B cell (primary cell): ENCODE results near the gene BCL2. TPM values are rescaled to one million over a fixed set of nuclear protein-coding genes. Genes with fewer than 3 reads are reported as not detected.
A peak's percentile ranks its signal among the peaks of the same experiment; 100 is the strongest.
"Not testable (repeated sequence)": the region's sequence is repeated elsewhere in the genome, so short reads cannot be mapped to it uniquely, and the experiment has no call there.

Source experiments
- ATAC-seq: fragments of 200-7000 bp; cut with Tn5 transposase; one replicate; pipeline ENCODE4 v1.10.0; 2021; ENCODE audit warnings: low read depth, mild to moderate bottlenecking, moderate number of reproducible peaks, moderate library complexity
- CTCF ChIA-PET: fragments of 350-600 bp; sonication (Branson Sonifier 250); formaldehyde crosslinking; loops from one replicate; lab custom pipeline; 2021; ENCODE audit warnings: antibody characterized with exemption, inconsistent platforms; lab: Charles Lee
- POLR2A ChIA-PET: fragments of 350-600 bp; sonication (Branson Sonifier 250); formaldehyde crosslinking; loops from one replicate; lab custom pipeline; 2021; ENCODE audit warnings: antibody characterized with exemption; lab: Charles Lee
- DNase-seq: peaks from one replicate; pipeline ENCODE4 v3.0.0; 2013
- H2AFZ ChIP-seq: 2 replicates; pipeline ENCODE4 v1.6.1; 2012; ENCODE audit warnings: mild to moderate bottlenecking, low read depth, low read length; ENCODE audit not compliant: insufficient read depth, poor library complexity, severe bottlenecking
- H3K27ac ChIP-seq, 2 donors: 1 replicate in 1 of 2; 2 replicates in 1 of 2; pipeline ENCODE4 v1.5.1; 2012 to 2013; ENCODE audit warnings: low read length in 2 of 2, mild to moderate bottlenecking in 2 of 2, moderate library complexity in 1 of 2
- H3K27me3 ChIP-seq, 4 experiments: fragments of 200-600 bp in 1 of 4; sonication (generic) in 1 of 4; replicated peaks in 1 of 4; 1 replicate in 2 of 4; 2 replicates in 2 of 4; pipeline versions ENCODE4 v1.6.1 to v1.7.0; 2013 to 2016; ENCODE audit warnings: low read length in 3 of 4, mild to moderate bottlenecking in 2 of 4, mixed read lengths in 1 of 4, moderate library complexity in 1 of 4; ENCODE audit not compliant: insufficient read depth in 4 of 4, control insufficient read depth in 3 of 4; ENCODE audit errors: control extremely low read depth in 1 of 4
- H3K36me3 ChIP-seq, 2 experiments: replicated peaks in 1 of 2; 1 replicate in 1 of 2; 2 replicates in 1 of 2; pipeline versions ENCODE4 v1.6.1 to v1.7.1; 2013; ENCODE audit warnings: low read length in 1 of 2; ENCODE audit not compliant: insufficient read depth in 2 of 2, control insufficient read depth in 1 of 2; ENCODE audit errors: control extremely low read depth in 1 of 2, extremely low read depth in 1 of 2
- H3K4me1 ChIP-seq, 2 donors: fragments of 200-600 bp in 1 of 2; sonication (generic) in 1 of 2; 1 replicate in 1 of 2; 2 replicates in 1 of 2; pipeline versions ENCODE4 v1.5.1 to v1.6.1; 2013 to 2017; ENCODE audit warnings: low read length in 2 of 2; ENCODE audit not compliant: control insufficient read depth in 2 of 2, insufficient read depth in 2 of 2
- H3K4me2 ChIP-seq: replicated peaks from 2 replicates; pipeline ENCODE3; 2012; ENCODE audit warnings: mild to moderate bottlenecking, low read depth, low read length; ENCODE audit not compliant: poor library complexity, severe bottlenecking
- H3K4me3 ChIP-seq, 5 experiments: fragments of 200-600 bp in 1 of 5; sonication (generic) in 1 of 5; 1 replicate in 3 of 5; 2 replicates in 2 of 5; pipeline versions ENCODE4 v1.5.1 to v1.7.0; 2011 to 2016; ENCODE audit warnings: low read length in 4 of 5, mild to moderate bottlenecking in 4 of 5, low read depth in 2 of 5, control low read depth in 1 of 5, moderate library complexity in 1 of 5; ENCODE audit not compliant: insufficient read depth in 1 of 5; ENCODE audit errors: control extremely low read depth in 1 of 5, extremely low read depth in 1 of 5
- H3K79me2 ChIP-seq: fragments of 200-600 bp; sonication (generic); one replicate; pipeline ENCODE4 v1.6.0; 2016; ENCODE audit warnings: low read length; ENCODE audit not compliant: control insufficient read depth, insufficient read depth
- H3K9ac ChIP-seq: fragments of 200-600 bp; sonication (generic); 2 replicates; pipeline ENCODE4 v1.6.1; 2017; ENCODE audit warnings: mild to moderate bottlenecking, low read length, moderate library complexity
- H3K9me3 ChIP-seq, 3 donors: one replicate each; pipeline versions ENCODE4 v1.6.1 to v1.7.1; 2013; ENCODE audit warnings: low read length in 2 of 3; ENCODE audit not compliant: control insufficient read depth in 2 of 3, insufficient read depth in 1 of 3; ENCODE audit errors: control extremely low read depth in 1 of 3
- H4K20me1 ChIP-seq: 2 replicates; pipeline ENCODE4 v1.6.0; 2012; ENCODE audit warnings: mild to moderate bottlenecking, low read length; ENCODE audit not compliant: insufficient read depth, control insufficient read depth, poor library complexity, severe bottlenecking
- H3K27ac Mint-ChIP-seq: one replicate; pipeline ENCODE4 v1.8.0; 2021; ENCODE audit warnings: mixed read lengths
- H3K27me3 Mint-ChIP-seq: one replicate; pipeline ENCODE4 v1.8.0; 2021; ENCODE audit warnings: mixed read lengths
- H3K4me1 Mint-ChIP-seq: one replicate; pipeline ENCODE4 v1.8.0; 2021; ENCODE audit warnings: mixed read lengths
- H3K4me3 Mint-ChIP-seq: one replicate; pipeline ENCODE4 v1.8.0; 2021; ENCODE audit warnings: mixed read lengths
- H3K9me3 Mint-ChIP-seq: one replicate; pipeline ENCODE4 v1.8.0; 2022; ENCODE audit warnings: mixed read lengths; ENCODE audit not compliant: insufficient read depth
- CTCF ChIP-seq: fragments of 200-600 bp; IDR thresholded peaks from one replicate; pipeline ENCODE4 v1.8.0; 2022; ENCODE audit warnings: antibody characterized with exemption, mild to moderate bottlenecking
- EZH2 ChIP-seq: IDR thresholded peaks from 2 replicates; pipeline ENCODE4 v1.6.1; 2012; ENCODE audit warnings: borderline replicate concordance, low read depth, mild to moderate bottlenecking, moderate library complexity, low read length; ENCODE audit not compliant: insufficient read depth, poor library complexity, severe bottlenecking
- WGBS: methylation state at CpG from one replicate; pipeline ENCODE4 v1.1.5; 2013; ENCODE audit warnings: missing lambda C conversion rate; ENCODE audit not compliant: insufficient coverage; 5-methylcytosine and 5-hydroxymethylcytosine counted together
- intact Hi-C: fragments of 100-400 bp; cut with micrococcal nuclease; formaldehyde crosslinking; loops from one replicate; pipeline ENCODE4 v1.10.0; 2022
- polyA plus RNA-seq: library from polyadenylated mRNA; depleted of rRNA; stranded (reverse); fragments of >200 nt; gene quantifications from 2 replicates; pipeline ENCODE4 v1.2.3, GENCODE V29; 2012
- total RNA-seq, 2 donors: library from RNA; stranded (reverse); fragments of 120-200 nt in 1 of 2; gene quantifications; 1 replicate in 1 of 2; 2 replicates in 1 of 2; pipeline versions ENCODE4 v1.2.3 to v1.2.4, GENCODE V29; 2013 to 2022

Gene BCL2
- total and polyA plus RNA-seq, 2 donors (not counting 1 experiment from before 2014, with no cell fraction given), result 27.6 to 144 TPM

- no peak for DNase-seq
- TF ChIP-seq CTCF (no peak), EZH2 (no peak)
- CTCF ChIA-PET, result interaction anchor here (1.4 to 5.3 kb wide), 2 partner anchors 21 to 115 kb away, joined by 3 to 27 read pairs; partner anchors contain the start of gene BCL2
- Mint-ChIP-seq H3K27ac (no peak overlapping the region), H3K27me3 (no peaks in the 10 kb centered on the region), H3K4me3 (no peak overlapping the region), H3K9me3 (no peaks in the 10 kb centered on the region), H3K4me1 (peaks cover 53% of the 10 kb centered on the region)
- peaks cover 63% of the 10 kb centered on the region in 2 donors for H3K4me1 ChIP-seq
- H3K27ac ChIP-seq, result no peak overlapping the region
- POLR2A ChIA-PET, result interaction anchor here (1.1 kb wide), 1 partner anchor 13 kb away, joined by 3 read pairs; no protein-coding TSS in a partner anchor
- no peak overlapping the region for H3K9ac ChIP-seq
- H3K36me3 ChIP-seq, result no peaks in the 10 kb centered on the region
- H4K20me1 ChIP-seq, result peaks cover 9% of the 10 kb centered on the region
- WGBS, result no CpG with 5 or more reads among the region's 3 CpGs
- H3K4me3 ChIP-seq, result no peak overlapping the region
- H3K9me3 ChIP-seq, result no peaks in the 10 kb centered on the region
- ATAC-seq, result no peak
- H3K79me2 ChIP-seq, result peaks cover 98% of the 10 kb centered on the region
- H3K4me2 ChIP-seq, result no peak overlapping the region
- no peaks in the 10 kb centered on the region for H3K27me3 ChIP-seq
- H2AFZ ChIP-seq, result no peak overlapping the region
- intact Hi-C loops, result no loop called here
Observed at GRCh38 chr18:63203497-63203896, 116.1 kb downstream of the BCL2 start.

- no peaks in the 10 kb centered on the region for H3K9me3 Mint-ChIP-seq
- H3K27me3 ChIP-seq, result no peaks in the 10 kb centered on the region
- H3K27ac Mint-ChIP-seq, result peak overlapping the region; percentile 27
- no peak for TF ChIP-seq CTCF
- TF ChIP-seq EZH2, result no peak
- no peak overlapping the region for H3K27ac ChIP-seq
- H3K36me3 ChIP-seq, result no peaks in the 10 kb centered on the region
- intact Hi-C loops, result no loop called here
- no peak overlapping the region for H3K4me3 ChIP-seq
- CTCF ChIA-PET, result interaction anchor here (5.3 kb wide), 1 partner anchor 116 kb away, joined by 27 read pairs; the partner anchor contains the start of gene BCL2
- H3K4me2 ChIP-seq, result no peak overlapping the region
- DNase-seq (no peak), ATAC-seq (no peak)
- H3K4me1 ChIP-seq, result peaks cover 63% of the 10 kb centered on the region in 2 donors
- peaks cover 46% of the 10 kb centered on the region for H3K4me1 Mint-ChIP-seq
- H3K4me3 Mint-ChIP-seq, result no peak overlapping the region
- peaks cover 98% of the 10 kb centered on the region for H3K79me2 ChIP-seq
- H3K27me3 Mint-ChIP-seq, result no peaks in the 10 kb centered on the region
- no peak overlapping the region for H2AFZ ChIP-seq
- 100% methylated on average over 6 of the region's 8 CpGs for WGBS
- peaks cover 7% of the 10 kb centered on the region for H4K20me1 ChIP-seq
- POLR2A ChIA-PET, result no interaction called here
- no peaks in the 10 kb centered on the region for H3K9me3 ChIP-seq
- no peak overlapping the region for H3K9ac ChIP-seq
Observed at GRCh38 chr18:63202828-63203227, 116.7 kb downstream of the BCL2 start.

GRCh38 chr18:63201456-63201855, 118.1 kb downstream of the BCL2 start:
- H3K27me3 Mint-ChIP-seq, H3K9me3 Mint-ChIP-seq, H3K9me3 ChIP-seq, H3K4me2 ChIP-seq, H4K20me1 ChIP-seq, H3K4me3 Mint-ChIP-seq, intact Hi-C loops, DNase-seq, H2AFZ ChIP-seq, H3K4me3 ChIP-seq, H3K27ac Mint-ChIP-seq, H3K36me3 ChIP-seq, H3K27ac ChIP-seq, H3K27me3 ChIP-seq, ATAC-seq, H3K9ac ChIP-seq, POLR2A ChIA-PET: not testable (repeated sequence)
- peaks cover 38% of the 10 kb centered on the region for H3K4me1 Mint-ChIP-seq
- CTCF ChIA-PET, result interaction anchor here (1.3 kb wide), 1 partner anchor 121 kb away, joined by 4 read pairs; no protein-coding TSS in a partner anchor
- peaks cover 95% of the 10 kb centered on the region for H3K79me2 ChIP-seq
- peaks cover 59 to 61% of the 10 kb centered on the region in 2 donors for H3K4me1 ChIP-seq
- no CpG with 5 or more reads among the region's 3 CpGs for WGBS
